ENCODE data around the gene GJB1. TPM values are rescaled to one million over a fixed set of nuclear protein-coding genes. Genes with fewer than 3 reads are reported as not detected.

The GJB1 gene
- total RNA-seq, 2 experiments from 2014 or later, result not detected

DNA sequence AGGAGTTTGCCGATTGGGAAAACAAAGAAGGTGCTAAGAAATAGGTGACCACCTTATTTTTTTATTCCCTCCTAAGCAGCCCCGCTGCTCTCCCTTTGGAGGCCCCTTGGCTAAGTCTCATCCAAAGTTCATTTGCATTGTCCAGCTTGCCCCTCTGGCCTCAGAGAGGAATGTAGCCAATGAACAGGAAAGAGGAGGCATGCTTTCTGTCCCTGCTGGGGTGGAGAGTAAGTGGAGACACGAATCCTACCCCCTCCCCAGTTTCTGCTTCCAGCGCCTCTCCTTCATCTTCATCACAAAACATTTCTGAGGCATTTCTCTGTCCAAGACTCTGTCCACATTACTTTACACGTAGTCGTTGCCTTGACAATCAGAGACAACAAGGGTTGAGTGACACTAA lies 39.7 kb upstream of the GJB1 start:
- no peaks in the 10 kb centered on the region for H3K9me3 ChIP-seq (ENCODE audit: low read length)
- H3K79me2 ChIP-seq (ENCODE audit: insufficient read depth, low read depth, low read length), result no peaks in the 10 kb centered on the region
- H4K20me1 ChIP-seq (ENCODE audit: insufficient read depth, low read length), result no peaks in the 10 kb centered on the region
- H3K4me2 ChIP-seq (ENCODE audit: low read length), result no peak overlapping the region
- ChIA-PET POLR2A (interaction anchor here (0.8 to 3.9 kb wide), 5 partner anchors 11 to 183 kb away, joined by 3 to 46 read pairs (median 8); partner anchors contain the start of genes TAF1 and ZMYM3), CTCF (ENCODE audit: unreplicated experiment) (interaction anchor here (1.1 kb wide), 1 partner anchor 16 kb away, joined by 3 read pairs; no protein-coding TSS in a partner anchor)
- TF ChIP-seq, protein P1, sequence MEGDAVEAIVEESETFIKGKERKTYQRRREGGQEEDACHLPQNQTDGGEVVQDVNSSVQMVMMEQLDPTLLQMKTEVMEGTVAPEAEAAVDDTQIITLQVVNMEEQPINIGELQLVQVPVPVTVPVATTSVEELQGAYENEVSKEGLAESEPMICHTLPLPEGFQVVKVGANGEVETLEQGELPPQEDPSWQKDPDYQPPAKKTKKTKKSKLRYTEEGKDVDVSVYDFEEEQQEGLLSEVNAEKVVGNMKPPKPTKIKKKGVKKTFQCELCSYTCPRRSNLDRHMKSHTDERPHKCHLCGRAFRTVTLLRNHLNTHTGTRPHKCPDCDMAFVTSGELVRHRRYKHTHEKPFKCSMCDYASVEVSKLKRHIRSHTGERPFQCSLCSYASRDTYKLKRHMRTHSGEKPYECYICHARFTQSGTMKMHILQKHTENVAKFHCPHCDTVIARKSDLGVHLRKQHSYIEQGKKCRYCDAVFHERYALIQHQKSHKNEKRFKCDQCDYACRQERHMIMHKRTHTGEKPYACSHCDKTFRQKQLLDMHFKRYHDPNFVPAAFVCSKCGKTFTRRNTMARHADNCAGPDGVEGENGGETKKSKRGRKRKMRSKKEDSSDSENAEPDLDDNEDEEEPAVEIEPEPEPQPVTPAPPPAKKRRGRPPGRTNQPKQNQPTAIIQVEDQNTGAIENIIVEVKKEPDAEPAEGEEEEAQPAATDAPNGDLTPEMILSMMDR (conservative IDR thresholded peaks at IDR 0.05; ENCODE audit: low read length), result no peak
- TF ChIP-seq EZH2phosphoT487 (IDR thresholded peaks at IDR 0.05; ENCODE audit: borderline replicate concordance, low read depth, low read length), result no peak
- intact Hi-C loops (cut with micrococcal nuclease; ENCODE audit: unreplicated experiment), result loop anchor here (2.0 kb wide), 1 partner anchor 13 kb away; no protein-coding TSS in a partner anchor
- H3K36me3 ChIP-seq (ENCODE audit: insufficient read depth, low read length), result peaks cover 27% of the 10 kb centered on the region; the same call in 1 of the 2 replicates
- no peak overlapping the region for H3K4me3 ChIP-seq (ENCODE audit: low read depth, low read length, poor library complexity, severe bottlenecking)
- BruUV-seq (replicated peaks), result no TSS peak
- H2AFZ ChIP-seq (ENCODE audit: low read length), result no peak overlapping the region
- peaks cover 26% of the 10 kb centered on the region for H3K4me1 ChIP-seq (ENCODE audit: insufficient read depth, low read length, poor library complexity, severe bottlenecking)
- no peaks in the 10 kb centered on the region for H3K9me2 ChIP-seq (ENCODE audit: insufficient read depth, low read length)
- no peak for DNase-seq (ENCODE audit: low spot score)
- H3K27ac ChIP-seq (ENCODE audit: low read depth, low read length, poor library complexity, severe bottlenecking), result no peak overlapping the region

DNA sequence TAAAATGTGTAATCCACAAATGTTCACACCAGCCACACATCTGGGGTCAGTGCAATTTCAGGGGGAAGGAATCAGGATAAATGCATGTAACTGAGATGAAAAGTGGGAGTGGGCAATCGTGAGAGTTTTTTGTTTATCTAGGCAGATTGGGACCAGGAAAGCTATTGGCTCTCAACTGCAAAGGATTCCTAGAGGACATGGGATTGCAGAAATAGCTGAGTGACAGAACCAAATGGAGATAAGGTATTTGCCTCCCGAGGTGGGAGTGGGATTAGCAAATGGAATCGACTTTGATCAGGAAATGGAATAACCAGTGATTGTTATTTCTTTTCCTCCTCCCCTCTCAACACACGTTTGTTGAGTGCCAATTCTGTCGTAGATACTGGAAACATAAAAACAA lies 38.9 kb upstream of the GJB1 start:
- Histone ChIP-seq H4K20me1 (ENCODE audit: insufficient read depth, low read length) (no peaks in the 10 kb centered on the region), H3K27ac (ENCODE audit: low read depth, low read length, poor library complexity, severe bottlenecking) (no peak overlapping the region), H2AFZ (ENCODE audit: low read length) (no peak overlapping the region), H3K4me2 (ENCODE audit: low read length) (no peak overlapping the region), H3K79me2 (ENCODE audit: insufficient read depth, low read depth, low read length) (no peaks in the 10 kb centered on the region), H3K9me3 (ENCODE audit: low read length) (no peaks in the 10 kb centered on the region), H3K9me2 (ENCODE audit: insufficient read depth, low read length) (no peaks in the 10 kb centered on the region), H3K4me1 (ENCODE audit: insufficient read depth, low read length, poor library complexity, severe bottlenecking) (peaks cover 22% of the 10 kb centered on the region), H3K36me3 (ENCODE audit: insufficient read depth, low read length) (peaks cover 26% of the 10 kb centered on the region; the same call in 1 of the 2 replicates), H3K4me3 (ENCODE audit: low read depth, low read length, poor library complexity, severe bottlenecking) (no peak overlapping the region)
- TF ChIP-seq EZH2phosphoT487 (IDR thresholded peaks at IDR 0.05; ENCODE audit: borderline replicate concordance, low read depth, low read length), result no peak
- TF ChIP-seq, protein P1 (conservative IDR thresholded peaks at IDR 0.05; ENCODE audit: low read length), result no peak
- DNase-seq (ENCODE audit: low spot score), result no peak
- ChIA-PET CTCF (ENCODE audit: unreplicated experiment) (no interaction called here), POLR2A (interaction anchor here (0.6 to 3.9 kb wide), 2 partner anchors 71 to 78 kb away, joined by 5 to 22 read pairs; partner anchors contain the start of gene ZMYM3)
- no TSS peak for BruUV-seq (replicated peaks)
- intact Hi-C loops (cut with micrococcal nuclease; ENCODE audit: unreplicated experiment), result no loop called here

DNA sequence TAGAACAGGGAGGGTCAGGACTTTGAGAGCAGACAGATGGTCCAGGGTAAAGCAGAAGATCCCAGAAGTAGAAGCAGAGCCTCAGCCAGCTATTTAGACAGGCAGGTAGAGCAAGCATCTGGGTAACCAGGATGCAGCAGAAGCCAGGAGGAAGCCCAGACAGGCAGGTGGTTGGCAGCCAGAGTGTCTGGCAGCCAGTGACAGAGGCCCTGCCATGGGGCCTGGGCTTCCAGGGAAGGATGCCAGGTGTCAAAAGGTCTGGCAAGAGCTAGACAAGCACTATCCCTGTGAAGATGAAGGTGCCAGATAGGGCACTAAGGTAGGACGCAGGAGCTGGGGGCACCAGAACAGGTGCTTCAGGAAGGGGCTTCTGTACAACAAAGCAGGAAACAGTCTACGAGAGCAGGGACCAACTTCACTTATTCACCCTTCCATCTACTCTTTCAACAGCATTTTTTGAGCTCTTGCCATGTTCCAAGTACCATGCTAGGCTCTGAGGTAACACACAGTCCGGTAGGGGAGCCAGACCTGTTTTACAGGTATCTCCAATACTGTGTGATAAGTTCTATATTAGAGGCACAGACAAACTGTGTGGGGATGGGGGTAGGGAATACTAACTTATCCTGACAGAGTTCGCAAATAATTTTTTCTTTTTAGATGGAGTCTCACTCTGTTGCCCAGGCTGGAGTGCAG lies 38.1 kb upstream of the GJB1 start:
- Histone ChIP-seq H3K4me1 (ENCODE audit: insufficient read depth, low read length, poor library complexity, severe bottlenecking) (peaks cover 20% of the 10 kb centered on the region), H3K27ac (ENCODE audit: low read depth, low read length, poor library complexity, severe bottlenecking) (no peak overlapping the region), H4K20me1 (ENCODE audit: insufficient read depth, low read length) (no peaks in the 10 kb centered on the region), H3K9me2 (ENCODE audit: insufficient read depth, low read length) (no peaks in the 10 kb centered on the region), H3K4me3 (ENCODE audit: low read depth, low read length, poor library complexity, severe bottlenecking) (no peak overlapping the region), H3K4me2 (ENCODE audit: low read length) (no peak overlapping the region), H3K79me2 (ENCODE audit: insufficient read depth, low read depth, low read length) (no peaks in the 10 kb centered on the region), H2AFZ (ENCODE audit: low read length) (no peak overlapping the region), H3K9me3 (ENCODE audit: low read length) (no peaks in the 10 kb centered on the region), H3K36me3 (ENCODE audit: insufficient read depth, low read length) (peaks cover 21% of the 10 kb centered on the region; the same call in 1 of the 2 replicates)
- ChIA-PET POLR2A (interaction anchor here (0.6 kb wide), 1 partner anchor 77 kb away, joined by 5 read pairs; no protein-coding TSS in a partner anchor), CTCF (ENCODE audit: unreplicated experiment) (no interaction called here)
- intact Hi-C loops (cut with micrococcal nuclease; ENCODE audit: unreplicated experiment), result no loop called here
- BruUV-seq (replicated peaks), result no TSS peak
- TF ChIP-seq, protein P1 (conservative IDR thresholded peaks at IDR 0.05; ENCODE audit: low read length), result no peak
- TF ChIP-seq EZH2phosphoT487 (IDR thresholded peaks at IDR 0.05; ENCODE audit: borderline replicate concordance, low read depth, low read length), result no peak
- no peak for DNase-seq (ENCODE audit: low spot score)
